Measurements from ENCODE around the gene ORAI3.

ORAI3 gene

GRCh38 chr16:30971298-30971697 lies 22.4 kb downstream of the ORAI3 start:
- no peak for DNase-seq (ENCODE audit: low read depth in 2 of 2)

GRCh38 chr16:30972872-30973271 lies 24.0 kb downstream of the ORAI3 start:
- DNase-seq (ENCODE audit: low read depth in 2 of 2) = no peak

GRCh38 chr16:30974348-30974747 lies 25.5 kb downstream of the ORAI3 start:
- no peak for DNase-seq (ENCODE audit: low read depth in 2 of 2)

DNA sequence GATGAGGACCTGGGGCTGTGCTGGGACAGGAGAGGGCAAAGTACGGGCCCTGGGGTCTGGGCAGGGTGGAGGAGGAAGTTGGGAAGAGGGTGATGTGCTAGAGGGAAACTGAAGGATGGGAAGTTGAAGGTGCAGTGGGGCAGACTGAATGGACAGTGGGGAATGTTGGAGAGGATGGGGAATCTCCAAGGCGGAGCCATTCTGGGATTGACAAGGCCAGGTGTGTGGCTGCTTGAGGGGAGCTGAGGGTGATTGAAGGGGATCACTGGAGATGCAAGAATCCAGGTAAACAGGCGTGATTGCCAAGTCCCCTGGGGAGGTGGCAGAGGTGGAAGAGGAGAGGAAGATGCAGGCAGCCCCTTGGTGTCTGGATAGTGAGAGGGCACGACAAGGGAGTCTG lies 27.6 kb downstream of the ORAI3 start:
- DNase-seq (ENCODE audit: low read depth in 2 of 2) = no peak

DNA sequence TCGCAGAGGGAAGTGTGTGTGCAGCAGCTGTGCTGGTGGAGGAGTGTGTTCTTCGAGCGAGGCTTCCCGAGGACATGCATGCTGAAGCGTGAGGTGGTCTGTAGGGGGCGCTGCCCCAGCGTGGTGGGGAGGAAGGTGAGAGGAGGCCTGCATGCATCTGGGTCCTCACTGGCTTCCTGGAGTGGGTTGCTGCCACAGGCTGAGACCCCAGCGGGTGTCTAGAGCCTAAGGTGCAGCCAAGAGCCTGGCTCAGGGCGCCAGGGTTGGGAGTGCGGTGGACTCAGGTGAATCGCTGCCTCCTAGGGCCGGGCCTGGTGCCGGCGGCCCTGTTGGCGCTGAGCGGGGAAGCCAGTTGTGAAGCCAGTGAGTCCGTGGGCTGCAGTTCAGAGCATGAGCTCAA lies 28.6 kb downstream of the ORAI3 start:
- DNase-seq (ENCODE audit: low read depth in 2 of 2) = no peak

GRCh38 chr16:30979170-30980022 lies 30.5 kb downstream of the ORAI3 start:
- no peak for DNase-seq (ENCODE audit: low read depth in 2 of 2)

DNA sequence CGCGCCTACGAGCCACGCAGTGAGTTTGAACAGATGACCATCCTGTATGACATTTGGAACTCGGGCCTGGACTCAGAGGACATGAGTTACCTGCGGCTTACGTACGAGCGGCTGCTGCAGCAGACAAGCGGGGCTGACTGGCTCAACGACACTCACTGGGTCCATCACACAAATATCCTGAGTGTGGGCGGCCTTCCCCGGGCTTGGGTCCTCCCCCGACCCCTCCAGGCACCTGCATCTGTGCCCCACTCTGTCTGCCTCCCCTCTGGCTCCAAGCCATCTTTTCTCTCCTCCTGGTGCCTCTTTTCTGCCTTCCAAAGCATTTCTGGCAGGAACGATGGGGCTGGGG lies 31.1 kb downstream of the ORAI3 start:
- DNase-seq (ENCODE audit: low read depth in 2 of 2) = no peak

DNA sequence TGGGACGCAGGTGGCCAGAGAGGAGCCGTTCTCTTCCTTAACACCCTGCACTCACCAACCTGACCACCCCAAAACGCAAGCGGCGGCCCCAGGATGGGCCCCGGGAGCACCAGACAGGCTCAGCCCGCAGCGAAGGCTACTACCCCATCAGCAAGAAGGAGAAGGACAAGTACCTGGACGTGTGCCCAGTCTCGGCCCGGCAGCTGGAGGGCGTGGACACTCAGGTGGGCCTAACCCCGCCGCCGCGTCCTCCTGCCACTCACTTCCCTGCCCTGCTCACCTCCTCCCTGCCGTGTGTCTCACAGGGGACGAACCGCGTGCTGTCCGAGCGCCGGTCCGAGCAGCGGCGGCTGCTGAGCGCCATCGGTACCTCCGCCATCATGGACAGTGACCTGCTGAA lies 31.6 kb downstream of the ORAI3 start:
- DNase-seq (ENCODE audit: low read depth in 2 of 2) = no peak

- DNase-seq (ENCODE audit: low read depth in 2 of 2) = no peak
Observed at GRCh38 chr16:30980959-30981358, 32.1 kb downstream of the ORAI3 start.

GRCh38 chr16:30982548-30983288 lies 33.9 kb downstream of the ORAI3 start:
- DNase-seq (ENCODE audit: low read depth in 2 of 2) = no peak

DNA sequence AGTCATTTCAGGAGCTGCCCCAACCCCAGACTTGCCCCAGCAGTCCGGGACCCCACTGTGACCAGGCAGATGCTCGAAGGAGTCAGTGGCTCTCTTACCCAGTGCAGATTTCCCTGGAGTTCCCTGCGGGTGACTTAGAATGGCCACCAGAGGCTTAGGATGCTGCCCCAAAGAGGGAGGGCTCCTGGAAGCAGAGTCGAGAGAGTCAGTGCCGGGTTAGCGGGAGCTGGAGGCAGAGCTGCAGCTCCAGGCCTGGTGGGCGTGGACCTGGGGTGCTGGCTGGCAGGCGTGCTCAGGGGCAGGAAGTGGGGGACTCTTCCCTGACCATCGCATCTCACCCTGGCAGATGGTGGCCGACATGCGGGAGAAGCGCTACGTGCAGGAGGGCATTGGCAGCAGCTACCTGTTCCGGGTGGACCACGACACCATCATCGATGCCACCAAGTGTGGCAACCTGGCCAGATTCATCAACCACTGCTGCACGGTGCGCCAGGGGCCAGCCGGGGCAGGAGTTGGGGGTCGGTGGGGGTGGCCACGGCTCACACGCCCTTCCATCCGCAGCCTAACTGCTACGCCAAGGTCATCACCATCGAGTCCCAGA lies 34.5 kb downstream of the ORAI3 start:
- no peak for DNase-seq (ENCODE audit: low read depth in 2 of 2)

- DNase-seq (ENCODE audit: low read depth in 2 of 2) = no peak
Observed at GRCh38 chr16:30983898-30984610, 35.2 kb downstream of the ORAI3 start.

DNA sequence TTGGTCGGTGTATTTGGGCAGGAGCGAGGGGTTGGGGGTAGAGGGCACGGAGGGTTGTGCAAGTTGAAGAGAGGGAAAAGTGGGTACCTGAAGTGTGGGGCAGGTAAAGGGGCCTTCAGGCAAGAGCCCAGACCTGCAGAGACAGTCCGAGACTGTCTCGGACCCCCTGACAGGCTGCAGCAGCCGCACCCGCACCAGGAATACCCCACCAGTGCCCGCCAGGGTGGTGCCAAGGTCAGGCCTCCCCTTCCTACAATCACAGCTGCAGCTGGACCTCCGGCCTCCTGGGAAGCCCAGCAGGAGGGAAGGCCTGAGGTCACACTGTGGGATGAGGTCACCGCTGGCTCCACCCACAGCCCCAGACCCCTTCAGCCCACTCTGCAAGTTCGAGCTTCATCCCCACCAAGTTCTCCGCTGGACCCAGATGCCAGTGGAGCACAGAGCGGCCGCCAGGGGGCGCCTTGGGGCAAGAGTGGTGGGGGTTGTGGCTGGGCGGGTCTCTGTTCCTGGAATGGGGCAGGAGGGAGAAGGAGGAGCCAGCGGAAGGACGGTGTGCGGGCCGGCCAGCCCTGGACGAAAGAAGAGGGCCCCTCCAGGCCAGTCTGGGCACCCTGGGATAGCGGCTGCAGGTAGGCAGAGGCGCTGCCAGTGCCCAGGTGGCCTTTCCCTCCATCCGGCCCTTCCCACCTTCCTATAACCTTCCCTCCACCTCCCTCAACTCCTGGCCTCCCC lies 36.0 kb downstream of the ORAI3 start, which contains the start of gene HSD3B7:
TSS of gene HSD3B7 (plus strand) at position 539 of the 732 bp plus-strand sequence. CDS start 452 bp downstream, outside the sequence.
- DNase-seq (ENCODE audit: low read depth in 2 of 2) = peak; percentile 82 to 84

- DNase-seq (ENCODE audit: low read depth in 2 of 2) = no peak
Observed at GRCh38 chr16:30985401-30986128, 36.7 kb downstream of the ORAI3 start.

GRCh38 chr16:30986129-30986991 lies 37.5 kb downstream of the ORAI3 start:
- no peak for DNase-seq (ENCODE audit: low read depth in 2 of 2)

- DNase-seq (ENCODE audit: low read depth in 2 of 2) = no peak
Observed at GRCh38 chr16:30987581-30988190, 38.8 kb downstream of the ORAI3 start.

- DNase-seq (ENCODE audit: low read depth in 2 of 2) = no peak
Observed at GRCh38 chr16:30989469-30990047, 40.7 kb downstream of the ORAI3 start.

DNA sequence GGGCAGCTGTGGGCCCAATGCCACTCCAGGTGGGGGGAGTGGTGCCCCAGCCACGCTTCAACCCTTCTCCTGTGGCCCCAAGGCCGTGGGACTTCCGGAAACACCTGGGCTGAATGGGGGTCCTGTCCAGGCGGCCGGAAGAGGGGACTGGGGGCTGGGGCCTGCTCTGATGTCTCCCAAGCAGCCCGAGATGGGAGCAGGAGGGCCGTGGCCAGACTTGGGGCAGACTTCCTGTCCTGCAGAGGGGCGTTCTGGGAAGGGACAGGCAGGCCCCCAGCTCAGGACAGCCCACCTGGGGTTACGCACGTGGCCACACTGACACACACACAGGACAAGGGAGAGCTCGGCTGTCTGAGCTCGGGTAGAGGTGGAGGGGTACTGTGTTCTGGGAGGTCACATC lies 41.2 kb downstream of the ORAI3 start:
- DNase-seq (ENCODE audit: low read depth in 2 of 2) = no peak

DNA sequence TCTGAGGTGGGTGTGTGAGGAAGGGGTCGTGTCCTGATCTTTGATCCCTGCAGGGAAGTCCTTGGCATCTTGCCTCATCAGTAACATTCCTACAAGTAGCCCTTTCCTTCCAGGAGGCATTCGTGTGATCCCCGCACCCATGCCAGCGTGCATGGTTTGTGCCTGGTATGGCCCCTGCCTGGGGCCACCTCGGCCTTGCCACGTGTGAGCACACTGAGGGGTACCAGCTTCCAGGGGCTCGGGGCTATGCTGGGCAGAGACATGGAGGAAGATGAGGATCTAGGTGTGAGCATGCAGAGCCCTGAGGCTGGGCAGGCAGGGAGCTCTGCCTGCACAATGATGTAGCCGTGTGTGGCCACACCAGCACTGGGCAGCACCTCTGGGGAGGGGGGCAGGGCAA lies 42.2 kb downstream of the ORAI3 start:
- no peak for DNase-seq (ENCODE audit: low read depth in 2 of 2)
